GM18508 (cell line): ENCODE data around the gene ZNF224.
A peak's percentile ranks its signal among the peaks of the same experiment; 100 is the strongest.

Experiments used
- ATAC-seq: cut with Tn5 transposase; IDR thresholded peaks from one replicate; pipeline ENCODE4 v1.9.1; 2021; ENCODE audit warnings: moderate number of reproducible peaks; ENCODE audit not compliant: insufficient read depth, unreplicated experiment

The ZNF224 gene

GRCh38 chr19:44093931-44094765 lies at the start of gene ZNF224:
ZNF224 (plus strand) TSS chr19:44094361; CDS start chr19:44097874, 3,513 bp downstream.
- ATAC-seq: no peak

- no peak for ATAC-seq
Observed at GRCh38 chr19:44050740-44051649, 43.2 kb upstream of the ZNF224 start.

- no peak for ATAC-seq
Observed at GRCh38 chr19:44051650-44052402, 42.3 kb upstream of the ZNF224 start, which contains the start of gene ZNF223. ZNF223 (plus strand) TSS chr19:44052036; CDS start chr19:44055177, 3,141 bp downstream.

GRCh38 chr19:44055870-44056269 lies 38.3 kb upstream of the ZNF224 start:
- ATAC-seq: no peak

GRCh38 chr19:44059229-44059628 lies 34.9 kb upstream of the ZNF224 start:
- ATAC-seq: no peak

GRCh38 chr19:44061038-44061437 lies 33.1 kb upstream of the ZNF224 start:
- ATAC-seq: no peak

- no peak for ATAC-seq
Observed at GRCh38 chr19:44066305-44066704, 27.9 kb upstream of the ZNF224 start.

- ATAC-seq: no peak
Observed at GRCh38 chr19:44069415-44069814, 24.7 kb upstream of the ZNF224 start.

- peak; percentile 84 for ATAC-seq
Observed at GRCh38 chr19:44071824-44072542, 22.2 kb upstream of the ZNF224 start, which contains the start of gene ZNF284. ZNF284 (plus strand) TSS chr19:44072159; CDS start chr19:44076390, 4,231 bp downstream.

- no peak for ATAC-seq
Observed at GRCh38 chr19:44072543-44073401, 21.4 kb upstream of the ZNF224 start.

GRCh38 chr19:44076325-44076724 lies 17.8 kb upstream of the ZNF224 start:
- ATAC-seq: no peak

GRCh38 chr19:44092108-44092507 lies 2.1 kb upstream of the ZNF224 start:
- ATAC-seq: no peak

- no peak for ATAC-seq
Observed at GRCh38 chr19:44107751-44108150, 13.6 kb downstream of the ZNF224 start.

- ATAC-seq: no peak
Observed at GRCh38 chr19:44109458-44109857, 15.3 kb downstream of the ZNF224 start.

- ATAC-seq: no peak
Observed at GRCh38 chr19:44111910-44112463, 17.8 kb downstream of the ZNF224 start.

- ATAC-seq: no peak
Observed at GRCh38 chr19:44112802-44113137, 18.6 kb downstream of the ZNF224 start.

- peak; percentile 87 for ATAC-seq
Observed at GRCh38 chr19:44113138-44113783, 19.1 kb downstream of the ZNF224 start, which contains the start of gene ZNF225. ZNF225 (plus strand) TSS chr19:44113399; CDS start chr19:44115828, 2,429 bp downstream.
